Panc1 (cell line): Measurements from ENCODE around the gene AKIRIN2.

Source experiments
- TCF7L2 ChIP-seq: IDR thresholded peaks from 2 replicates; pipeline ENCODE4 v1.6.1; 2011; ENCODE audit warnings: mild to moderate bottlenecking, low read depth, low read length, inconsistent platforms
- TF ChIP-seq, protein P1 (sequence below): fragments of 450-650 bp; IDR thresholded peaks from 2 replicates; pipeline ENCODE4 v1.5.1; 2017; ENCODE audit warnings: mild to moderate bottlenecking

DNA sequence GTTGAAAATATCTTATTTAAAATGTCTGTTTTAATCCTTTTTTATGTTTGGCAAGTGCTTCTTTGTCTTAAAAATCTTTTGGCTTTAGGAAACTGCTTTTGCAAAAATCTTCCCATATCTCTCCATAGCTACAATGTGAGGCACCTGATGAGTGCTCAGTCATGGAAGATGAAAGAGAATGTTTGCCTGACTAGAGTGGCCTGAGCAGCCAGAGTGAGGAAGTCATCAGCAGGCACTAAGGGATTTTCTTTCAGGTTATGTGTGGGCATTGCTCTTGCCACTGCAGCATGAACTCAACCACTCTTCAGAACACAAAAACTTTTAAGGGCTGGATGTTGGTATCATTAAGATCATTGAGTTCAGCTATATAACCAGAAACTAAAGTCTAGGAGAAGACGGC lies 47.9 kb downstream of the AKIRIN2 start:
- TF ChIP-seq, protein P1, sequence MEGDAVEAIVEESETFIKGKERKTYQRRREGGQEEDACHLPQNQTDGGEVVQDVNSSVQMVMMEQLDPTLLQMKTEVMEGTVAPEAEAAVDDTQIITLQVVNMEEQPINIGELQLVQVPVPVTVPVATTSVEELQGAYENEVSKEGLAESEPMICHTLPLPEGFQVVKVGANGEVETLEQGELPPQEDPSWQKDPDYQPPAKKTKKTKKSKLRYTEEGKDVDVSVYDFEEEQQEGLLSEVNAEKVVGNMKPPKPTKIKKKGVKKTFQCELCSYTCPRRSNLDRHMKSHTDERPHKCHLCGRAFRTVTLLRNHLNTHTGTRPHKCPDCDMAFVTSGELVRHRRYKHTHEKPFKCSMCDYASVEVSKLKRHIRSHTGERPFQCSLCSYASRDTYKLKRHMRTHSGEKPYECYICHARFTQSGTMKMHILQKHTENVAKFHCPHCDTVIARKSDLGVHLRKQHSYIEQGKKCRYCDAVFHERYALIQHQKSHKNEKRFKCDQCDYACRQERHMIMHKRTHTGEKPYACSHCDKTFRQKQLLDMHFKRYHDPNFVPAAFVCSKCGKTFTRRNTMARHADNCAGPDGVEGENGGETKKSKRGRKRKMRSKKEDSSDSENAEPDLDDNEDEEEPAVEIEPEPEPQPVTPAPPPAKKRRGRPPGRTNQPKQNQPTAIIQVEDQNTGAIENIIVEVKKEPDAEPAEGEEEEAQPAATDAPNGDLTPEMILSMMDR: no peak
- no peak for TF ChIP-seq TCF7L2
